ENCODE results near the gene LKAAEAR1.

Gene LKAAEAR1

DNA sequence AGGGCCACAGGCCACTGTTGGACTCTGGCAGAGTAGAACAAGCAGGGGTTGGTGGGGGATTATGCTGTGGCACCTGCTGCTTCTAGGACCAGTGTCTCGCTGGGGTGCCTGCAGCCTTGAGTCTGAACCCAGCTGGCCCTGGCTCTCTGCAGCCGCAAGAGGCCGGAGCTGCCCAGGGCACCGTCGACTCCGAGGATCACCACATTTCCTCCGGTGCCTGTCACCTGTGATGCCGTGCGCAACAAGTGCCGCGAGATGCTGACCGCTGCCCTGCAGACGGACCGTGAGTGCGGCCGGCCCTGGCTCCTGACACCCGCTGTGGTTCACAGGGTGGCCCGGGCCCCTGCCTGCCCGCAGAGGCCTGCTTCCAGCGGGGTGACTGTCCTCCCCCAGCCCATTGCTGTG is 15.0 kb downstream of the LKAAEAR1 start:
- ATAC-seq = no peak
- TF ChIP-seq CSDC2 (CRISPR knock-in tag; IDR thresholded peaks at IDR 0.05) (no peak), ZNF8 (CRISPR knock-in tag; IDR thresholded peaks at IDR 0.05) (no peak), SNAI2 (CRISPR knock-in tag; IDR thresholded peaks at IDR 0.05) (no peak), TSHZ2 (CRISPR knock-in tag; IDR thresholded peaks at IDR 0.05) (no peak), ZC3H10 (CRISPR knock-in tag; IDR thresholded peaks at IDR 0.05) (no peak), ZNF565 (CRISPR knock-in tag; conservative IDR thresholded peaks at IDR 0.05; ENCODE audit: low read depth) (no peak), BACH2 (CRISPR knock-in tag; IDR thresholded peaks at IDR 0.05; ENCODE audit: borderline replicate concordance) (no peak), ZFP3 (CRISPR knock-in tag; IDR thresholded peaks at IDR 0.05) (no peak), ISL1 (CRISPR knock-in tag; IDR thresholded peaks at IDR 0.05) (no peak), ESRRG (CRISPR knock-in tag; IDR thresholded peaks at IDR 0.05) (no peak)
- TF ChIP-seq, protein P1, sequence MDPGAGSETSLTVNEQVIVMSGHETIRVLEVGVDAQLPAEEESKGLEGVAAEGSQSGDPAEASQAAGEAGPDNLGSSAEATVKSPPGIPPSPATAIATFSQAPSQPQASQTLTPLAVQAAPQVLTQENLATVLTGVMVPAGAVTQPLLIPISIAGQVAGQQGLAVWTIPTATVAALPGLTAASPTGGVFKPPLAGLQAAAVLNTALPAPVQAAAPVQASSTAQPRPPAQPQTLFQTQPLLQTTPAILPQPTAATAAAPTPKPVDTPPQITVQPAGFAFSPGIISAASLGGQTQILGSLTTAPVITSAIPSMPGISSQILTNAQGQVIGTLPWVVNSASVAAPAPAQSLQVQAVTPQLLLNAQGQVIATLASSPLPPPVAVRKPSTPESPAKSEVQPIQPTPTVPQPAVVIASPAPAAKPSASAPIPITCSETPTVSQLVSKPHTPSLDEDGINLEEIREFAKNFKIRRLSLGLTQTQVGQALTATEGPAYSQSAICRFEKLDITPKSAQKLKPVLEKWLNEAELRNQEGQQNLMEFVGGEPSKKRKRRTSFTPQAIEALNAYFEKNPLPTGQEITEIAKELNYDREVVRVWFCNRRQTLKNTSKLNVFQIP (CRISPR knock-in tag; IDR thresholded peaks at IDR 0.05; ENCODE audit: borderline replicate concordance, low read depth) = no peak
- TF ChIP-seq, protein P2, sequence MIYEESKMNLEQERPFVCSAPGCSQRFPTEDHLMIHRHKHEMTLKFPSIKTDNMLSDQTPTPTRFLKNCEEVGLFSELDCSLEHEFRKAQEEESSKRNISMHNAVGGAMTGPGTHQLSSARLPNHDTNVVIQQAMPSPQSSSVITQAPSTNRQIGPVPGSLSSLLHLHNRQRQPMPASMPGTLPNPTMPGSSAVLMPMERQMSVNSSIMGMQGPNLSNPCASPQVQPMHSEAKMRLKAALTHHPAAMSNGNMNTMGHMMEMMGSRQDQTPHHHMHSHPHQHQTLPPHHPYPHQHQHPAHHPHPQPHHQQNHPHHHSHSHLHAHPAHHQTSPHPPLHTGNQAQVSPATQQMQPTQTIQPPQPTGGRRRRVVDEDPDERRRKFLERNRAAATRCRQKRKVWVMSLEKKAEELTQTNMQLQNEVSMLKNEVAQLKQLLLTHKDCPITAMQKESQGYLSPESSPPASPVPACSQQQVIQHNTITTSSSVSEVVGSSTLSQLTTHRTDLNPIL (CRISPR knock-in tag; IDR thresholded peaks at IDR 0.05; ENCODE audit: low read depth) = no peak
- TF ChIP-seq, protein P3, sequence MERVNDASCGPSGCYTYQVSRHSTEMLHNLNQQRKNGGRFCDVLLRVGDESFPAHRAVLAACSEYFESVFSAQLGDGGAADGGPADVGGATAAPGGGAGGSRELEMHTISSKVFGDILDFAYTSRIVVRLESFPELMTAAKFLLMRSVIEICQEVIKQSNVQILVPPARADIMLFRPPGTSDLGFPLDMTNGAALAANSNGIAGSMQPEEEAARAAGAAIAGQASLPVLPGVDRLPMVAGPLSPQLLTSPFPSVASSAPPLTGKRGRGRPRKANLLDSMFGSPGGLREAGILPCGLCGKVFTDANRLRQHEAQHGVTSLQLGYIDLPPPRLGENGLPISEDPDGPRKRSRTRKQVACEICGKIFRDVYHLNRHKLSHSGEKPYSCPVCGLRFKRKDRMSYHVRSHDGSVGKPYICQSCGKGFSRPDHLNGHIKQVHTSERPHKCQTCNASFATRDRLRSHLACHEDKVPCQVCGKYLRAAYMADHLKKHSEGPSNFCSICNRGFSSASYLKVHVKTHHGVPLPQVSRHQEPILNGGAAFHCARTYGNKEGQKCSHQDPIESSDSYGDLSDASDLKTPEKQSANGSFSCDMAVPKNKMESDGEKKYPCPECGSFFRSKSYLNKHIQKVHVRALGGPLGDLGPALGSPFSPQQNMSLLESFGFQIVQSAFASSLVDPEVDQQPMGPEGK (CRISPR knock-in tag; IDR thresholded peaks at IDR 0.05; ENCODE audit: borderline replicate concordance) = no peak

DNA sequence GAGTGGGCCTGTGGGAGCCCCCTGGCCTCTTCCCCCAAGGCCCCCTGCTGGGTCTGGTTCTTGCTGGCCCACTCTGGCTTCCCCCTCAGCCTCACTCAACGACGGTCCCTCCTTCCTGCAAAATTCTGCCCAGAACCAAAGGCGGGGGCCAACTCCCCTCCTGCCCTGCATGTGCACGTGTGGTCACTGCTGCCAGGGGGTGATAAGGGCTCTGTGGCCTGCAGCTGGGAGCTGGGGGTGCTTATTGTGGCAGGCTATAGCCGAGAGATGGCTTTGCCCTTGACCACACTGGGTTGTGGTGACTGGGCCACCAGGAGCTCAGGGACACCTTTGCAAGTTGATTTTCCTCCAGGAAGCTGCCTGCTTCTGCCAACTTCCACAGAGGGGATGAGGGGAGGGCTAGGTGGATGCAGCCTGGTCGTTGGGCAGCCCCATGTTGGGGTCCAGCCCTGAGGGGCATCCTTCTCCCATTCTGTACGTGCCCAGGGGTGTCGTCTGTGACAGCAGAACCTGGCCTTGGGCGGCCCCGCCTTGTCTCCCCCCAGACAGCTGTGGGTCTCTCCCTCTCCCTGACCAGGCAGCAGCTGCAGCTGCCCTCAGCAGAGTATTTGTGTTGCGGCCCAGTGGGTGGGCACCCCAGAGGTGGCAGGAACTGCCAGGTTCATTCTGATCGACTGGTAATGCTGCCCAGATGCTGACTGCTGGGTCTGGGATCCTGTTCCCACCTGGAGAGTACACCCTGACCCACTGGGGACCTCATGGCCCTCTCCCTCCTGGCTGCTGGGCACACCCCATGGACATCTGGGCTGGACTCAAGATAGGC is 15.6 kb downstream of the LKAAEAR1 start:
- TF ChIP-seq ARNTL (CRISPR knock-in tag; IDR thresholded peaks at IDR 0.05; ENCODE audit: borderline replicate concordance, low read depth) = no peak
- TF ChIP-seq TCF4 (CRISPR knock-in tag; IDR thresholded peaks at IDR 0.05; ENCODE audit: borderline replicate concordance) = no peak
- TF ChIP-seq ZNF565 (CRISPR knock-in tag; conservative IDR thresholded peaks at IDR 0.05; ENCODE audit: low read depth) = no peak
- no peak for ATAC-seq

DNA sequence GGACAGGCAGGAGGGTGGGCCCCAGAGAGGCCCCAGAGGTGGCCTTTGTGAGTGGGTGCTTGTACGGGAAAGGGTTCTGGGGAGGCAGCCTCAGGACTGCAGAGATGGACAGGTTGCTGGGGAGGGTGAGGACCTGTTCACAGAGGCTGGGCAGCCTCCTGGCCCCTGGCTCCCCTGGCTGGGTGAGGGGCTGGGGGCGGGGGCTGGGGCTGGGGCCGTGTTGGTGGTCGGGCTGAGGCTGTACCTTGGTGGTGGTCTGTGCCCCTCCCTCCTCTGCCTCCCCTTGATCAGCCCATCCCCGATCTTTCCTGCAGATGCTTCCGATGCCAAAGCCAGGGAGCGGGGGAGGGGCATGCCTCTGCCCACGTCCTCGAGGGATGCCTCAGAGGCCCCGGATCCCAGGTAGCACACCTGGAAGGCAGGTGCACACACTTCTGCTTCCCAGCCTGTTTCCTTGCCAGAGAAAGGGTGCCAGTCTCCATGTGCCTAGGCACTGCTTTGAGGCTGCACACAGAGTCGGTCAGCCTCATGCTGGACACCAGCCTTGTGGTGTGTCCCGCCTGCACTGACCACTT is 16.4 kb downstream of the LKAAEAR1 start:
- no peak for TF ChIP-seq BACH2 (CRISPR knock-in tag; IDR thresholded peaks at IDR 0.05; ENCODE audit: borderline replicate concordance)
- no peak for TF ChIP-seq ZFP30 (CRISPR knock-in tag; IDR thresholded peaks at IDR 0.05)
- TF ChIP-seq, protein P1 (CRISPR knock-in tag; IDR thresholded peaks at IDR 0.05; ENCODE audit: borderline replicate concordance, low read depth) = no peak
- TF ChIP-seq ZNF70 (CRISPR knock-in tag; IDR thresholded peaks at IDR 0.05) = no peak
- TF ChIP-seq ZC3H10 (CRISPR knock-in tag; IDR thresholded peaks at IDR 0.05) = no peak
- no peak for TF ChIP-seq ZNF8 (CRISPR knock-in tag; IDR thresholded peaks at IDR 0.05)
- no peak for TF ChIP-seq SNAI2 (CRISPR knock-in tag; IDR thresholded peaks at IDR 0.05)
- no peak for TF ChIP-seq TCF4 (CRISPR knock-in tag; IDR thresholded peaks at IDR 0.05; ENCODE audit: borderline replicate concordance)
- no peak for TF ChIP-seq GLIS3 (CRISPR knock-in tag; IDR thresholded peaks at IDR 0.05)
- TF ChIP-seq ZFP3 (CRISPR knock-in tag; IDR thresholded peaks at IDR 0.05) = no peak
- TF ChIP-seq PPARA (CRISPR knock-in tag; IDR thresholded peaks at IDR 0.05; ENCODE audit: borderline replicate concordance) = no peak
- no peak for TF ChIP-seq ARNTL (CRISPR knock-in tag; IDR thresholded peaks at IDR 0.05; ENCODE audit: borderline replicate concordance, low read depth)
- TF ChIP-seq TOX (CRISPR knock-in tag; IDR thresholded peaks at IDR 0.05; ENCODE audit: borderline replicate concordance) = no peak
- no peak for TF ChIP-seq CSDC2 (CRISPR knock-in tag; IDR thresholded peaks at IDR 0.05)
- no peak for ATAC-seq

All from SK-N-SH treated with all-trans-retinoic acid at 6 μM for 48 hours (cell line).